Activated CD4-positive, CD25-positive, alpha-beta regulatory T cell treated with anti-CD3 and anti-CD28 coated beads, Interleukin-2, amount 50 U/mL, for 24 hours (primary cell): ENCODE results near the gene RALA.
"Not testable (repeated sequence)": the region's sequence is repeated elsewhere in the genome, so short reads cannot be mapped to it uniquely, and the experiment has no call there.

Experiments
- ATAC-seq, 2 donors: fragments of 150-1000 bp; cut with Tn5 transposase; one replicate each; pipeline ENCODE4 v1.10.0; 2021; ENCODE audit warnings: mild to moderate bottlenecking in 1 of 2, moderate library complexity in 1 of 2

Gene RALA

GRCh38 chr7:39733881-39734632 is 110.7 kb downstream of the RALA start:
- ATAC-seq: no peak

GRCh38 chr7:39734633-39735004 is 111.2 kb downstream of the RALA start:
- no peak for ATAC-seq

- no peak for ATAC-seq
These were observed 112.5 kb downstream of the RALA start for GRCh38 chr7:39735903-39736302.

- peak in 1 of 2 donors; percentile 51 for ATAC-seq
These were observed 118.7 kb downstream of the RALA start for GRCh38 chr7:39741942-39742623.

- ATAC-seq: no peak
These were observed 121.2 kb downstream of the RALA start for GRCh38 chr7:39744620-39745019.

- no peak for ATAC-seq
These were observed 121.9 kb downstream of the RALA start for GRCh38 chr7:39745320-39745719.

GRCh38 chr7:39746103-39746819 is 122.9 kb downstream of the RALA start:
- peak; percentile 53 for ATAC-seq

GRCh38 chr7:39749177-39749576 is 125.8 kb downstream of the RALA start:
- no peak for ATAC-seq

- no peak for ATAC-seq
These were observed 126.3 kb downstream of the RALA start for GRCh38 chr7:39749717-39750116.

GRCh38 chr7:39750253-39751077 is 127.1 kb downstream of the RALA start:
- ATAC-seq: no peak

- ATAC-seq: not testable (repeated sequence)
These were observed 129.9 kb downstream of the RALA start for GRCh38 chr7:39753237-39753636.

- no peak for ATAC-seq
These were observed 130.5 kb downstream of the RALA start for GRCh38 chr7:39753823-39754325.

GRCh38 chr7:39754326-39755120 is 131.2 kb downstream of the RALA start:
- ATAC-seq: no peak

- no peak for ATAC-seq
These were observed 134.2 kb downstream of the RALA start for GRCh38 chr7:39757604-39758003.
